ENCODE measurements around the gene PRKCE. TPM values are rescaled to one million over a fixed set of nuclear protein-coding genes. Genes with fewer than 3 reads are reported as not detected.

The PRKCE gene
- total and polyA plus RNA-seq, 2 donors (not counting 3 experiments of a cell fraction or from before 2014, with no cell fraction given), result 27.9 to 33.9 TPM

GRCh38 chr2:45876611-45877010 is 225.1 kb downstream of the PRKCE start:
- CTCF ChIA-PET, result no interaction called here
- TF ChIP-seq EZH2 (IDR thresholded peaks at IDR 0.05; ENCODE audit: borderline replicate concordance, low read depth, low read length, severe bottlenecking) (no peak), CTCF (IDR thresholded peaks at IDR 0.05; ENCODE audit: extremely low read depth in 1 of 2, insufficient read depth in 1 of 2, low read depth in 1 of 2, low read length in 2 of 2) (no peak), JUN (IDR thresholded peaks at IDR 0.05; ENCODE audit: borderline replicate concordance, insufficient read depth, insufficient read length, low read depth) (no peak), POLR2AphosphoS5 (IDR thresholded peaks at IDR 0.05; ENCODE audit: insufficient read depth, low read depth, low read length) (no peak), MYC (IDR thresholded peaks at IDR 0.05; ENCODE audit: low read depth, low read length) (no peak)
- intact Hi-C loops (cut with micrococcal nuclease), result no loop called here
- no peak overlapping the region for H3K4me2 ChIP-seq (ENCODE audit: insufficient read depth, low read length)
- no peak overlapping the region for H3K9ac ChIP-seq (replicated peaks; ENCODE audit: extremely low read depth, insufficient read depth, low read length)
- no peak overlapping the region for H3K27ac ChIP-seq (ENCODE audit: insufficient read depth, low read depth, low read length)
- DNase-seq (ENCODE audit: low read depth, low spot score) (no peak), FAIRE-seq (no peak)
- H3K36me3 ChIP-seq (ENCODE audit: control insufficient read depth in 2 of 2, extremely low read depth in 1 of 2, insufficient read depth in 2 of 2, low read length in 2 of 2), result no peaks in the 10 kb centered on the region
- no peaks in the 10 kb centered on the region for H3K9me1 ChIP-seq (replicated peaks; ENCODE audit: control insufficient read depth, extremely low read depth, insufficient read depth, low read length)
- dilution Hi-C loops (cut with MboI; ENCODE audit: extremely low pct_ligation_motif_present, low sequenced_read_pairs), result no loop called here
- no peaks in the 10 kb centered on the region for H4K20me1 ChIP-seq (replicated peaks; ENCODE audit: control insufficient read depth, extremely low read depth, insufficient read depth, low read length)
- no TSS peak for BruUV-seq (replicated peaks)
- H2AFZ ChIP-seq (ENCODE audit: low read depth, low read length), result no peak overlapping the region
- H3K9me3 ChIP-seq (replicated peaks; ENCODE audit: control insufficient read depth, insufficient read depth, low read length), result no peaks in the 10 kb centered on the region
- H3K4me3 ChIP-seq (replicated peaks in 1 of 3; ENCODE audit: insufficient read depth in 1 of 3, low read depth in 1 of 3, low read length in 3 of 3), result no peak overlapping the region
- peaks cover 6% of the 10 kb centered on the region for H3K4me1 ChIP-seq (ENCODE audit: control insufficient read depth, extremely low read depth, insufficient read depth, low read length)
- POLR2A ChIA-PET, result no interaction called here
- no peaks in the 10 kb centered on the region for H3K79me2 ChIP-seq (ENCODE audit: control insufficient read depth, insufficient read depth, low read length)
- H3K27me3 ChIP-seq (ENCODE audit: control insufficient read depth in 2 of 2, insufficient read depth in 2 of 2, low read length in 2 of 2), result no peaks in the 10 kb centered on the region

- no peak for TF ChIP-seq POLR2AphosphoS5 (IDR thresholded peaks at IDR 0.05; ENCODE audit: insufficient read depth, low read depth, low read length)
- no peak for TF ChIP-seq JUN (IDR thresholded peaks at IDR 0.05; ENCODE audit: borderline replicate concordance, insufficient read depth, insufficient read length, low read depth)
- no peak for TF ChIP-seq CTCF (IDR thresholded peaks at IDR 0.05; ENCODE audit: extremely low read depth in 1 of 2, insufficient read depth in 1 of 2, low read depth in 1 of 2, low read length in 2 of 2)
- TF ChIP-seq MYC (IDR thresholded peaks at IDR 0.05; ENCODE audit: low read depth, low read length), result no peak
- TF ChIP-seq EZH2 (IDR thresholded peaks at IDR 0.05; ENCODE audit: borderline replicate concordance, low read depth, low read length, severe bottlenecking), result no peak
- TF ChIP-seq MAX (IDR thresholded peaks at IDR 0.05; ENCODE audit: insufficient read depth, insufficient read length), result no peak
- no peak for TF ChIP-seq GATA2 (IDR thresholded peaks at IDR 0.05; ENCODE audit: insufficient read depth, insufficient read length, low read depth, low read length)
- TF ChIP-seq POLR2A (IDR thresholded peaks at IDR 0.05; ENCODE audit: low read depth, low read length), result no peak
- Histone ChIP-seq H2AFZ (ENCODE audit: low read depth, low read length) (no peak overlapping the region), H3K4me2 (ENCODE audit: insufficient read depth, low read length) (no peak overlapping the region), H3K27ac (ENCODE audit: insufficient read depth, low read depth, low read length) (no peak overlapping the region), H3K9me1 (replicated peaks; ENCODE audit: control insufficient read depth, extremely low read depth, insufficient read depth, low read length) (no peaks in the 10 kb centered on the region), H3K36me3 (ENCODE audit: control insufficient read depth in 2 of 2, extremely low read depth in 1 of 2, insufficient read depth in 2 of 2, low read length in 2 of 2) (no peaks in the 10 kb centered on the region), H3K9ac (replicated peaks; ENCODE audit: extremely low read depth, insufficient read depth, low read length) (no peak overlapping the region), H3K9me3 (replicated peaks; ENCODE audit: control insufficient read depth, insufficient read depth, low read length) (no peaks in the 10 kb centered on the region), H3K4me3 (replicated peaks in 1 of 3; ENCODE audit: insufficient read depth in 1 of 3, low read depth in 1 of 3, low read length in 3 of 3) (no peak overlapping the region), H3K27me3 (ENCODE audit: control insufficient read depth in 2 of 2, insufficient read depth in 2 of 2, low read length in 2 of 2) (no peaks in the 10 kb centered on the region), H4K20me1 (replicated peaks; ENCODE audit: control insufficient read depth, extremely low read depth, insufficient read depth, low read length) (no peaks in the 10 kb centered on the region), H3K79me2 (ENCODE audit: control insufficient read depth, insufficient read depth, low read length) (no peaks in the 10 kb centered on the region), H3K4me1 (ENCODE audit: control insufficient read depth, extremely low read depth, insufficient read depth, low read length) (peaks cover 6% of the 10 kb centered on the region)
- no peak for FAIRE-seq
- BruUV-seq (replicated peaks), result no TSS peak
- ChIA-PET CTCF (interaction anchor here (0.7 kb wide), 1 partner anchor 9 kb away, joined by 3 read pairs; no protein-coding TSS in a partner anchor), POLR2A (no interaction called here)
- DNase-seq (ENCODE audit: low read depth, low spot score), result no peak
- dilution Hi-C loops (cut with MboI; ENCODE audit: extremely low pct_ligation_motif_present, low sequenced_read_pairs) (no loop called here), intact Hi-C loops (cut with micrococcal nuclease) (no loop called here)
Measured at GRCh38 chr2:45879406-45879805, 227.9 kb downstream of the PRKCE start.
